Retinal pigment epithelial cell (primary cell): ENCODE results near the gene EIF2AK3.

Experiments
- DNase-seq: peaks from one replicate; pipeline ENCODE4 v3.0.0-alpha.2; 2010; ENCODE audit warnings: low read depth
- H3K4me3 ChIP-seq: 2 replicates; pipeline ENCODE4 v1.5.1; 2011; ENCODE audit warnings: mild to moderate bottlenecking, low read length, control low read depth, moderate library complexity
- CTCF ChIP-seq: conservative IDR thresholded peaks from 2 replicates; pipeline ENCODE4 v1.5.1; 2011; ENCODE audit warnings: low read depth, low read length, control low read depth, inconsistent platforms

EIF2AK3 gene

DNA sequence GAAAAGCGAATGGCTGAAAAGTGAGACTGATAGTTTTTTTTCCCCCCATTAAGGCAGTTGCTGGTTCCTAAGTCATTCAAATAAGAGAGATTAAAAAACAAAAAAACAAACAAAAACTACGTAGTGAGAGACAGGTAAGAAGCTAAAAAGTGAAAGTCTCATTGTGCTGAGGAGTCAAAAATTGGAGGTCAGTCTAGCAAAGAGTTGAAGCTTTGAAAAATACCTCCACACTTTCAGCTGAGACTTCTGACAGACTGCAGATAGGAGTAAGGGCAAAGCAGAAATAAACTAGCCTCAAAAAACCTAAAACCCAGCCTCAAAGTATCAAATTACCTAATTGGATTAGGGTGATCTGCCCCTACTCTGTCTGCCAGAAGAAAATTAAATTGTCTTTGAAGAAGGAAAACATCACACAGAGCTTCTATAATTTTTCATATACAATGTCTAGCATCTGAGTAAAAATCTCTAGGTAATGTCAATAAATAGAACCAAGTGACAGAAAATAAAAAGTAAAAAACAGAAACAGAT, 10.9 kb upstream of the EIF2AK3 start:
- no peak overlapping the region for H3K4me3 ChIP-seq
- TF ChIP-seq CTCF = no peak
- DNase-seq = no peak

DNA sequence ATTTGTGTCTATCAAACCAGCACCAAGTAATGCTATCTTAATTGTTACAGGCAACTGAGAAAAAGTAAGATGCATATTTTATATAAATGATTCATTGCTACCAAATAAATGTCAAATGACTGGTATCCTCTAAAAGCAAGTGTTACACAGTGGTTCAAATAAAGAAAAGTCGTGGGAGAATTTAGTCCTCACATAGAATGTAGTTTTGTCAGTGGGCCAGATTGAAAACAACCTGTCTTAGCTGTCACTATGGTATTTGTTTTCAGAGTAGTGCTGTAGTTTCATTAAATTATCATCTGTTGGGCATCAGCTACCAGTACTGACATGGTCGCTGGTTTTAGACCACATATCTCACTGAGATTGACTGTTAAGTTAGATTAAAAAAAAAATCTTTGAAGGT, 10.2 kb upstream of the EIF2AK3 start:
- no peak overlapping the region for H3K4me3 ChIP-seq
- DNase-seq = no peak
- TF ChIP-seq CTCF = no peak

GRCh38 chr2:88636026-88636425, 8.8 kb upstream of the EIF2AK3 start:
- DNase-seq = no peak
- no peak overlapping the region for H3K4me3 ChIP-seq
- no peak for TF ChIP-seq CTCF

- DNase-seq = no peak
- no peak for TF ChIP-seq CTCF
- no peak overlapping the region for H3K4me3 ChIP-seq
Observed at GRCh38 chr2:88632569-88632968, 5.3 kb upstream of the EIF2AK3 start.

DNA sequence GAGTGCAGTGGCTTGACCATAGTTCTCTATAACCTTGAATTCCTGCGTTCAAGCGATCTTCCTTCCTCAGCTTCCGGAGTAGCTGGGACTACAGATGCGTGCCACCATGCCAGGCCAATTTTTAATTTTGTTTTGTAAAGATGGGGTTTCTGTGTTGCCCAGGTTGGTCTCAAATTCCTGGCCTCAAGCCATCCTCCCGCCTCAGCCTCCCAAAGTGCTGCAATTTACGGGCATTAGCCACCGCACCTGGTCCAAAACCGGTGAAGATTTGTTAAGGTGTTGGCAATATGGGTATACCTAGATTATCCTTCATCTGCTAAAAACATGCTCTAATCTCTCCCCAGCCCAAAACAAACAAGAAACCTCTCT, 1.3 kb upstream of the EIF2AK3 start:
- peak overlapping the region; percentile 72 for H3K4me3 ChIP-seq
- DNase-seq = no peak
- TF ChIP-seq CTCF = no peak

DNA sequence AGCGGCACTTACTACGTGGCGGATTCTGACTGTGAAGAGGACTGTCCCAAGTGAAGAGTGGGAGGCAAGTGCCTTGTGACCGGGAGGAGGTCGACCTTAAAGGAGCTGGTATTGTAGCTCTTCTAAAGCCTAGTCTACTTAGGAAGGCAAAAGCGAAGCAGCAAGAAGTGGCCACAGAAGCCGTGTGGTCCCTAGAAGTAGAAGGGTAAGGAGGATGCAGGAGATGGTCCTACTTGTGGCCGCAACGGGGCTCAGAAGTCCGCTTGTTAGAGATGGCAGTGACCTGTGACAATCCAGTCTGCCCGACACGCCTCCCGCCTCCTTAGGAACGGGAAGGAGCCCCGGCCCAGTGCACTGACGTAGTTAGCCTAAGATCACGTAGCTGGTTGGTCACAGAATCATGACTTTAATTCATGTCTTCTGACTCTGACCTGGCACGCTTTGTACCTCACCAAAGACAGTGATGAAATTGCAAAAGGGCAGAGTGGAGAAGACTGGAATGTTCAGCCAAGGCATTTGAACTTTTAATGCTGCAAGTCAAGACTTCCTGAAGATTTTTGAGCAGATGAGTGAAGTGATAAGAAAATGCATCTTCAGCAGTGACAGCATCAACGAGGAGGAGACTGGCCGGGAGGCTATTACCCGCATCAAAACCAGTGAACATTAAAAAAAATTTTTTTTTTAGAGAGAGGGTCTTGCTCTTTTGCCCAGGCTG, 749 bp upstream of the EIF2AK3 start:
- peak; percentile 97 for DNase-seq
- TF ChIP-seq CTCF = no peak
- H3K4me3 ChIP-seq = peak overlapping the region; percentile 72
